Gastrocnemius medialis (tissue), 4 donors: Measurements from ENCODE around the gene CSF2RB.

ENCODE experiments used
- POLR2A ChIP-seq, 2 donors: fragments of 450-650 bp; IDR thresholded peaks; one replicate each; pipeline ENCODE4 v1.6.1; 2017; ENCODE audit warnings: antibody characterized with exemption in 2 of 2, mild to moderate bottlenecking in 2 of 2, moderate library complexity in 2 of 2
- TF ChIP-seq, protein P1 (sequence below), 5 experiments: fragments of 450-650 bp in 3 of 5; fragments of 200-600 bp in 2 of 5; sonication (generic) in 2 of 5; IDR thresholded peaks in 4 of 5; conservative IDR thresholded peaks in 1 of 5; 1 replicate in 4 of 5; 2 replicates in 1 of 5; pipeline ENCODE4 v1.5.1; 2016 to 2019; ENCODE audit warnings: antibody characterized with exemption in 5 of 5, mild to moderate bottlenecking in 3 of 5, moderate library complexity in 3 of 5

DNA sequence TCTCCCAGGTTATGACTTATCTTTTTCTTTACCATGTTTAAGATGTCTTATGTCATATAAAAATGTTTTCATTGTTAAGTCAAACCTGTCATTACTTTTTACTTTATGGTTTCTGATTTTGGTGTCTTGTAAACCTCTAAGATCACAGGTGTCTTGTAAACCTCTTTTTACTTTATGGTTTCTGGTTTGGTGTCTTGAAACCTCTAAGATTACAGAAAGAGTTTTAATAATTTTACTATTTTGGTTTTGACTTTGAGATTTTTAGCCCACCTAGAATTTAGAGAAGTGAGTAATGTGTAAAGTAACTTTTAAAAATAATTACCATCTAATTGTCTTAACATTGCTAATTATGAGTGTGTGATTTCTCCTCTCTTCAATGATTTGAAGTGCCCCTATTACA is 2.6 kb downstream of the CSF2RB start:
- TF ChIP-seq POLR2A (IDR thresholded peaks at IDR 0.05): no peak
- TF ChIP-seq, protein P1, sequence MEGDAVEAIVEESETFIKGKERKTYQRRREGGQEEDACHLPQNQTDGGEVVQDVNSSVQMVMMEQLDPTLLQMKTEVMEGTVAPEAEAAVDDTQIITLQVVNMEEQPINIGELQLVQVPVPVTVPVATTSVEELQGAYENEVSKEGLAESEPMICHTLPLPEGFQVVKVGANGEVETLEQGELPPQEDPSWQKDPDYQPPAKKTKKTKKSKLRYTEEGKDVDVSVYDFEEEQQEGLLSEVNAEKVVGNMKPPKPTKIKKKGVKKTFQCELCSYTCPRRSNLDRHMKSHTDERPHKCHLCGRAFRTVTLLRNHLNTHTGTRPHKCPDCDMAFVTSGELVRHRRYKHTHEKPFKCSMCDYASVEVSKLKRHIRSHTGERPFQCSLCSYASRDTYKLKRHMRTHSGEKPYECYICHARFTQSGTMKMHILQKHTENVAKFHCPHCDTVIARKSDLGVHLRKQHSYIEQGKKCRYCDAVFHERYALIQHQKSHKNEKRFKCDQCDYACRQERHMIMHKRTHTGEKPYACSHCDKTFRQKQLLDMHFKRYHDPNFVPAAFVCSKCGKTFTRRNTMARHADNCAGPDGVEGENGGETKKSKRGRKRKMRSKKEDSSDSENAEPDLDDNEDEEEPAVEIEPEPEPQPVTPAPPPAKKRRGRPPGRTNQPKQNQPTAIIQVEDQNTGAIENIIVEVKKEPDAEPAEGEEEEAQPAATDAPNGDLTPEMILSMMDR (IDR thresholded peaks at IDR 0.05 in 4 of 5, conservative IDR thresholded peaks at IDR 0.05 in 1 of 5): no peak
